NCI-H1092 (cell line): ENCODE results near the gene CFAP20DC.

Experiments used
- DNase-seq: peaks from one replicate; lab custom pipeline; 2025; lab: John Stamatoyannopoulos, UW

Gene CFAP20DC

GRCh38 chr3:58693940-58694850, 355.6 kb downstream of the CFAP20DC start:
- DNase-seq = no peak

GRCh38 chr3:58692484-58692883, 357.3 kb downstream of the CFAP20DC start:
- no peak for DNase-seq
